DMS79 (cell line): ENCODE measurements around the gene CDK5.
A peak's percentile ranks its signal among the peaks of the same experiment; 100 is the strongest.
"Not testable (repeated sequence)": the region's sequence is repeated elsewhere in the genome, so short reads cannot be mapped to it uniquely, and the experiment has no call there.

Experiments used
- DNase-seq: peaks from one replicate; lab custom pipeline; 2025; lab: John Stamatoyannopoulos, UW

Gene CDK5

DNA sequence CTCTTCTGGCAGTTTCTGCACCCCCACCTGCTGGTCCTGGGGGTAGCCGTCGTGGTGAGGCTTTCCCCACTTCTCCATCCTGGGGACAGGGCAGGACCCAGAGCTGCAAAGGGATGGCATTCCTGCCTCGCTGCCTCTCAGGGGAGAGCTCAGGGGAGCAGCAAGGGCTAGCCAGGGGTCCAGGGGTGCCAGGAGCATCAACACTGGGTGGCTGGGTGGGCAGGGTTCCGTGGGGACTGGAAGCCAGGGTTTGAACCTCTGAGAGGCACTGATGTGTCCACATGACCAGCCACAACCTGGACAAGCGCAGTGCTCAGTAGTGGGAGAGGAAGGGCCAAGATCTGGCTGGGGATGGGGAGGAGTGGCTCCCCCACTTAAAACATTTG is 23.8 kb downstream of the CDK5 start:
- DNase-seq, result no peak

DNA sequence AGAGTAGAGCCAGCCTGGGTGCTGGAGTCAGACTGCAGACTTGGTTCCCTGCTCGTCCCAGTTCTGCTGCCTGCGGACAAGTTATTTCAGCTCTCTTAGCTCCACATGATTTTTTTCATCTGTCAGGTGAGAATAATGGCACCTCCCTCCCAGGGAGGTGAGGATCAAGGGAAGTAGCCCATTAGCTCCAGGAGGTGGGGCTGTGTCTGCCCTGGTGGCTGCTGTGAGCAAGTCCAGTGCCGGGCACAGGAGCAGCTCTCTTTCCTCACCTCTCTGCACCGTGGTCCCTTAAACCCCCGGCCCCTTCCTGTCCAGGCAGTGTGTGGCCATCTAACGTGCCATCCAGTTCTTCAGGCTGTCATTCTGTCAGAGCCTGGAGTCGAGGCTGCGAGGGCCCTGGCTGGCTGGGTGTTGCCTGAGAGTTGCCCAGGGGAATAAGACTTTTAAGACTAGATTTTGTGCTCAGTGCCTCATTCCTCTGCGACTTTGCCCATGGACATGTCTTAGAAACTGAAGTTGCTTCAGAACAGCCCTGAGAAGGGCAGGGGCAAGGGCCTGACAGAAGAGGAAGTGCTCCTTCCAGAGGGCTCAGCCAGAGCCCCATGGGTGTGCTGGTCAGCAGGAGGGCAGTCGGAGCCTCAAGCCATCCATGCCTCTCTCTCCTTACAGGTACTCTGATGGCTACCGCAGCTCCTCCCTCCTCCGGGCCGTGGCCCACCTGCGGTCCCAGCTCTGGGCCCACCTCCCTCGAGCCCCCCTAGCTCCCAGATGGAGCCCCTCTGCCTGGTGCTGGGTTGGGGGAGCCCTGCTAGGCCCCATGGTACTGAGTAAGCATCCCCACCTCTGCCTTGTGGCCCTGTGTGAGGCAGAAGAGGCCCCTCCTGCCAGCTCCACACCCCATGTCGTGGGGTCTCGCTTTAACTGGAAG is 24.5 kb downstream of the CDK5 start:
- DNase-seq, result no peak

DNA sequence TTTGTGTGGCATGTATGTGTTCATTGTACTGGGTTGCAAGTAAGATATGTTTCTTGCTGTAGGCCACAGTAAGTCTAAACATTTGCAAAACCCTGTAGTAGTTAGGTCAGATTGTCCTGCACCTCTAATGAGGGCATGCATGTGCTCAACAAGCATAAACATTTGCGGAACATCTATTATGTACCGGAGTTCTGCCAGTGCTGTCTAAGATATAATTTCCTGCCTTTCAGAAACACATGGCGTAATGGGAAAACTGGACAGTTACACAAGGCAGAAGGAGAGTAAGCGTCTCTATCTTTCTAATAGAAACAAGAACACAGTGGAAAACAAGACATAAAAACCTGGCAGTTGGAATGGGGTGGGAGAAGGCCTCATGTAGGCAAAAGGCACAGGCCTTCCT is 26.7 kb downstream of the CDK5 start:
- no peak for DNase-seq

DNA sequence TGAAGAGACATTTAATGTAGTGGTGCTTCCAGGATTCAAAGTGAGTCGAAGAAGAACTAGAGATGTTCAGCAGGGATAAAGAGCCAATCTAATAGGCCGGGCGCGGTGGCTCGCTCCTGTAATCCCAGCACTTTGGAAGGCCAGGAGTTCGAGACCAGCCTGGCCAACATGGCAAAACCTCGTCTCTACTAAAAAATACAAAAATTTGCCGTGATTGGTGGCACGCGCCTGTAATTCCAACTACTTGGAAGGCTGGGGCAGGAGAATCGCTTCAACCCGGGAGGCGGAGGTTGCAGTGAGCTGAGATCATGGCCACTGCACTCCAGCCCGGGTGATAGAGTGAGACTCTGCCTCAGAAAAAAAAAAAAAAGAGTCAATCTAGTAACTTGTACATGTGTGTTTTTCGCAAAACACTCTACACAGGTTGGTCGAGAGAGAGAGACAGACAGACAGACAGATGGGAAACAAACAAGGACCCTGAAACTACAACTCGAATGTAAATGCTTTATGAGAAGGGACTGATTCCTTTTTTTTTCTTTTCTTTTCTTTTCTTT is 28.7 kb downstream of the CDK5 start:
- DNase-seq, result no peak

DNA sequence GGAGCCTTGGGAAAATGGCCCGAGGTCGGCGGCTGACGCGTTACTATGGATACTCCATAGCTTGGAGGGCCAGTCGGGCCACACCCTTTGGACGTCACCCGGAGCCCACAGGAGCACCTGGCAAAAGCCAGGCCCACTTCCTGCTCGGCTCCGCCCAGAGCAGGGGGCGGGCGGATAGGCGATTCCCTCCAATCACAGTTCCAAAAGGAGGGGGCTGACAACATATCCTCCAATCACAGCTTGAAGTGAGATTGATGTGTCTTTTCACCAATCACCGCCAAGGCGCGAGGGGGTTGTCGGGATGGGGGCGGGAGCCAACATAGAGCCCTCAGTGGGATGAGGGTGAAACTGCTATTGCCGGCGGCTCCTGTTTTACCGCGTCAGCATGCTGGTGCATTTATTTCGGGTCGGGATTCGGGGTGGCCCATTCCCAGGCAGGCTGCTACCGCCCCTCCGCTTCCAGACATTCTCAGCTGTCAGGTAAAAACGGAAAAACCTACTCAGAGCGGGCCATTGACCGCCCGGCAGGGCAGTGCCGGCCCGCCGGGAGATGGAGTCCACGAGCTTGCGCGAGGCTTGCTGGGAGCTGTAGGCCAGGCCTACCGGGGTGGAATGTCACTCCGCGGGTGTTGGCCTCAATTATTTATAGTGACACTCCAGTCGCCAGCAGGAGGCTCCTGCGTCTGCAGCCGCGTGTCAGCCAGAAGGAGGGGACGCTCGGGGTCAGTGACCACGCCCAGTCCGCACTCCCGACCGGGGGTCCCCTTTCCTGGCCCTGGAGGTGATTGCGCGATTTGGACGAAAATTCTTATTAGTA is 29.4 kb downstream of the CDK5 start, which contains the start of gene ABCB8:
Gene ABCB8, plus strand, starts transcription at position 320 of the 817 bp plus-strand sequence. Its CDS starts 66 bp downstream, at position 386.
- DNase-seq, result peak; percentile 97

DNA sequence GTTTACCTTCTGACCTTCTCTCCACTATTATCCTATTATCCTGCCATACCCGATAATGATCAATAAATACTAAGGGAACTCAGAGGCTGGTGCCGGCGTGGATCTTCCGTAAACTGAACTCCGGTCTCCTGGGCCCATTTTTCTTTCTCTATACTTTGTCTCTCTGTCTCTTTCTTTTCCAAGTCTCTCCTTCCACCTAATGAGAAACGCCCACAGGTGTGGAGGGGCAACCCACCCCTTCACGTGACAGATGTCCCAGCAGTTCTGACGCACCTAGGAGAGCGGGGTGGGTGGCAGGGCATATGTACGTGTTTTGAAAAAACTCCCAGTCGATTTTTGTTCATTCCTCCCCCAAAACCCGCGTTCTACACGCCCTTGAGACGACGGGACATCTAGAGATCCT is 30.0 kb downstream of the CDK5 start:
- not testable (repeated sequence) for DNase-seq

GRCh38 chr7:151026771-151027727 is 30.6 kb downstream of the CDK5 start:
- DNase-seq, result not testable (repeated sequence)

- DNase-seq, result no peak
These were observed 31.6 kb downstream of the CDK5 start for GRCh38 chr7:151025924-151026671.

- no peak for DNase-seq
These were observed 33.2 kb downstream of the CDK5 start, which contains the start of gene ATG9B for GRCh38 chr7:151024435-151025056. ATG9B (minus strand) TSS chr7:151024494; CDS start chr7:151024423, 71 bp downstream.

GRCh38 chr7:151023232-151023631 is 34.5 kb downstream of the CDK5 start:
- no peak for DNase-seq

DNA sequence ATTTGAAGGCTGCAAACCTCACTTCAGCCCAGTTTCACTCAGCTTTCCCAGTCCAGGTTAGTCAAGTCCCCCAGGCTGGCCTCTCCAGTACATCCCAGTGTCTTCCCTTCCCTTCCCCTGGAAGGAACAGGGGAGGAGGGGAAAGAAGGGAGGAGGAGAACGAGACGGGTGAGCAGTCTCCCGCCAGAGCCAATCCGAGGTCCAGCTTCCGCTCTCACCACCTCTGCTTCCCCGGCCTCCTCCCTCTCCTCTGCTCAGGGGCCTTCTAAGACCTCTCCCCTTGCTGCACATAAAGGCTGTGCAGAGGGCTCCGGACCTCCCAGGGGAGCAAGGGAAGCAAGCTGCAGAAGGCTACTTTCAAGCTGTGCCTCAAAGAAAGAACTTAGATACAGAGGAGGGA is 37.5 kb downstream of the CDK5 start:
- DNase-seq, result no peak

DNA sequence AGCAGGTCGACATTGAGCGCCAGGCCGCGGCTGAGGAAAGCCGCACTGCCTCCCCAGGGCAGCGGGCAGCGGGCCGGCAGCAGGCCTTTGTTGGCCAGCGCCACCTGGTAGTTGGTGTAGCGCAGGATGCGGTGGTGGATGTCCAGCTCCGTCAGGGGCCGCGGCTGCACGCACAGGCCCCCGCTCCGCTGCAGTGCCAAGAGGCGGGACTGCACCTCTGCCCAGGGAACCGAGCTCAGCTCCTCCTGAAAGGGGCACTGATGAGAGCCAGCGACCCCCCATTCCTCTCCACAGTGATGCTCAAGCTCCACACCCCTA is 38.6 kb downstream of the CDK5 start:
- DNase-seq, result no peak

- no peak for DNase-seq
These were observed 39.1 kb downstream of the CDK5 start for GRCh38 chr7:151018421-151019129.

GRCh38 chr7:151017953-151018420 is 39.7 kb downstream of the CDK5 start:
- DNase-seq, result peak; percentile 36

DNA sequence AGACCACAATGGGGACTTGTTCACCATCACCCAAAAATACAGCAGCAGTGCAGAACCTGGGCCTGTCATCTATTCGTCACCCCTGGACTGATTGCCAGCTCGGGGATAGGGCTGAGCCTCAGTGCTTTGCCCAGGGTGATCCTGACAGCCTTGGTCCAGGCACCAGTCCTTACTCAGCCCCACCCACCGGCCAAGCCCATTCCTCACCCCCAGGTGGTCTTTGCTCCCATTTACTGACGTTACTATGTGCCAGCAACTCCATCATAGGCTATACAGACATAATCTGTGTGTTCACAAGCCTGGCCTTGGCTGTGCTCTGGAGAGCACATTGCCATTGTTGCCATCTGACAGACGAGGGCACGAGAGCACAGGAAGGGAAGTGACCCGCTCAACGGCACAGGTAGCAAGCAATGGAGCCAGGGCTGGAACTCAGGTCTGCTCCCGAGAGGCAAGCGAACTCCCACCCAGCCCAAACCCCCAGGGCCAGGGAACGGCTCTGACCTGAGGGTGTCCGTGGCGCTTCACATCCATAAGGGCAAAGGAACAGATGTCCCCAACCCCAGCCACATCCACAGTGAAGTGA is 40.2 kb downstream of the CDK5 start:
- DNase-seq, result no peak

DNA sequence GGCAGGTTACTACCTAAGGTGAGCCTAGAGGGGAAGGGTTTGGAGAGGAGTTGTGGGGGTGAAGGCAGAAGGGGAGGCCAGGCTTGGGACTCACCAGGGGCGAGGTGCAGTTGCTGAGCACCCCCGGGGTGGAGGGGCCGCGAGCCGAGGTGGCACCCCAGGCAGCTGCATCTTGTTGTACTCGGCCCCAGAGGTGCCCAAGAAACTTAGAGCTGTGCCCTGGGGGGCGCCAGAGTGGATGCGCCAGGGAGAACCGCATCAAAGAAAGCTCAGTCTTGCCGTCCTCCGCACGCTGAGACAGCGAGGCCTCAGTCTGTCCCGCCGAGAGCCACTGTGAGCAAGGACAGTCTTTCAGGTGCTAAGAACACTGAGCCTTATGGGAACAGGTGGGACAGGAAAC is 40.8 kb downstream of the CDK5 start:
- no peak for DNase-seq

GRCh38 chr7:151016505-151016904 is 41.2 kb downstream of the CDK5 start:
- DNase-seq, result no peak

DNA sequence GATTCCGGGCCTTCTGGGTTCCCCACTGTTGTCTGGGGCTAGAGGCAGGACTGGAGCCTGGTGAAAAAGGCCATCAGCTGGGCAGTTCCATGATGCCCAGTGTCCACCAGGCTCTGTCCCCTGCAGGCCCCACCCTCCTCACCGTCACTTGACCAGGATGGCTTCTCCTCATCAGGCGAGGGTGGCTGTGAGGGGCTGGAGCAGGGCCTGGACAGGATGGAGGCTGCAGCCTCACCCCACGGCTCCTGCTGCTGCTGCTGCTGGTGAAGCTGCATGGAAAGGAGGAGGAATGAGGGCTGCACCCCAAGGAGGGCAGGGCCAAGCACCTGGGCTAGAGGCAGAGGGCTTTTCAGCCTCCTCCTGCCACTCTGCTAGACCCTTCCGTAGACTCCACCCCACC is 41.7 kb downstream of the CDK5 start:
- no peak for DNase-seq

DNA sequence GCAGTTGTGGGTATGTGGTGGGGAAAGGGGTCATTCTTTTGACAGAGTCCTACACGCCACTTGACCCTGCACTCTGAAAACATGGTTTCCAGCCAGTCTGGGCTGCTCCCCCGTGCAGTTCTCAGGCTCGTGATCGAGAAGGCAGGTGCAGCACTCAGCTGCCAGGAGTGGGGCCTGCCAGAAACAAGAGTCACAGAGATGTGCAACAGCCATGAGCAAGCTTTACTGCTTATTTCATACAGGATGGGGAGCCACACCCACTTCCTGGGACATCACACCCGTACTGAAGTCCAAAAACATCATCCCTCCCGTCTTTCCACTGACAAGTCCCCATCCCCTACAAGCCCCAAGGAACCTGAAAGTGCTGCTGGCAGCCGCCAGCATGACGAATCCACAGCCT is 42.7 kb downstream of the CDK5 start:
- DNase-seq, result no peak
